Measurements from ENCODE around the gene EML6. TPM values are rescaled to one million over a fixed set of nuclear protein-coding genes. Genes with fewer than 3 reads are reported as not detected.

Gene EML6
- total RNA-seq, 1 donor from 2014 or later: 0.56 TPM

DNA sequence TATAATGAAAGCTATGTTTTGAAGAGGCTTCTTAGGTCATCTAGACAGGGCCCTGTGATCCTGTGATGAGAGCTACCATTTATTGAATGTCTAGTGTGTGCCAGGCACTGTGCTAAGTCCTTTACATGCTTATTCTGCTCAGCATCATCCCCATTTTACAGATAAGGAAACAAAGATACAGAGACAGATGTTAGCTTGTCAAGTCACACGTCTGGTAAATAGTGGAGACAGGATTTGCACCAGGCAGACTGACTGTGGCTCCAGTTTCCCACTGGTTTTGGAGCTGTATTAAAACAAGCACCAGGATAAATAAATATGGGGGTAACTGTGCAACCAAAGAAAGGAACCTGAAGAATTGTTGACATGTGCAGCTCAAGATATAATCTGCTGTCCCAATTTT lies 19.2 kb upstream of the EML6 start:
- intact Hi-C loops (cut with DNase I): loop anchor here (5.0 kb wide), 1 partner anchor 527 kb away; no protein-coding TSS in a partner anchor
- no peak for ATAC-seq (ENCODE audit: poor library complexity)
- no peak for DNase-seq

DNA sequence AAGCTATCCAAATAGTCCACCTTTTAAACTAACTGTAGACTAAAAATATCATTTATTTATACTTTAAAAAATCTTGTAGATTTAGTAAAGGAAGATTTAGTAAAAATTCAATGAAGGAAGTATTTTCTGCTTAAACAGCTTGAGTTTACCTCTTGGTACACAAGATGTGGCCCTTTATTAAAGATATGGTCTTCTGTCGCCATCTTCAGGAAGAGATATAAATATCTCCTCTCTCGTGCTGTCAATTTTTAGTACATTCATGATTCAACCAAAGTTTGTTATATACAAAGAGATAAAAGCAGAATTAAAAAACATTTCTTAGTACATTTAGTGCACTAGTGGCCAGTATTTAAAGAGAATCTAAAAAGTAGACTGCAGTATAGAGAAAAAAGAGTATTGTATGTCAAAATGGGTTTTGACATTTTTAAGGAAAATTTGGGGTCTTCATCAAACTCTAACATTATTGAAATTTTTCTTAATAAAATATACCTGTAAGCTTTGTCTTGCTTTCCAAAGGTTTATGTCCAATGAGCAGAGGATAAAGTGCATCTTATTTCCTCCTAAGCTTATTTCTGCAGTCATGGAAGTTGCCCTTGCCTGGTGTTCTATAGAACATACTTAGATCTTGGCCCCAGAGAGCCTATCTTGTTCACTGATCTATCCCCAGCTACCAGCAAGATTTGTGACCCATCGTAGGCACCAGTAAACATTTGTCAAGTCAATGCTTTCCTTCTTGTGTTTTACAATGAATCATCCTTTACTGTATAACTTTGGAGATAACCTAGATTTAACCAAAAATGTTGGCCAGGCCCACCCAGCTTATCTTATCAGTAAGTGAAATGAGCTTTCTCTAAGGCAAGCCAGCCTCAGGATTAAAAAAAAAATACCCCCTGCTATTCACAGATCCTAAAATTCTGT lies 18.5 kb upstream of the EML6 start:
- DNase-seq: no peak

DNA sequence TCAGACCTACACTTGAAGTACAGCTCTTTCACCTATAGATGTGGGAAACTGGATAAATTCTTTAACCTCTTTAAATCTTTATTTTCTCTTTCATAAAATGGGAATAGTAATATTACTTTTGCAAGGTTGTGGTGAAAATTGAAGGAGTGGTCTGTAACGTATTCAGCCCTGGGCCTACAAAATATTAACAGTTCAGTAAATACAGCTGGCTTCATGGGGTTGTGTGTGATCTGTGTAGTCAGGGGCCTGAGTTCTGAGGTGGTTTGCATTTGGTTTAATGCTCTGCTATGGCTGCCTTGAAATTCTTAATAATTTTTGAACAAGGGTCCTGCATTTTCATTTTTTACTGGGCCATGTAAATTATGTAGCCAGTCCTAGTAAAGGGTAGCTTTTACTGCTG lies 16.8 kb upstream of the EML6 start:
- intact Hi-C loops (cut with DNase I): loop anchor here (5.0 kb wide), 1 partner anchor 599 kb away; no protein-coding TSS in a partner anchor
- no peak for ATAC-seq (ENCODE audit: poor library complexity)
- DNase-seq: no peak

More for the DNA sequence above, 18.5 kb upstream of the EML6 start:
- ATAC-seq (ENCODE audit: poor library complexity): peak; percentile 69
- intact Hi-C loops (cut with DNase I): loop anchor here (5.0 kb wide), 2 partner anchors 528 to 598 kb away; no protein-coding TSS in a partner anchor

DNA sequence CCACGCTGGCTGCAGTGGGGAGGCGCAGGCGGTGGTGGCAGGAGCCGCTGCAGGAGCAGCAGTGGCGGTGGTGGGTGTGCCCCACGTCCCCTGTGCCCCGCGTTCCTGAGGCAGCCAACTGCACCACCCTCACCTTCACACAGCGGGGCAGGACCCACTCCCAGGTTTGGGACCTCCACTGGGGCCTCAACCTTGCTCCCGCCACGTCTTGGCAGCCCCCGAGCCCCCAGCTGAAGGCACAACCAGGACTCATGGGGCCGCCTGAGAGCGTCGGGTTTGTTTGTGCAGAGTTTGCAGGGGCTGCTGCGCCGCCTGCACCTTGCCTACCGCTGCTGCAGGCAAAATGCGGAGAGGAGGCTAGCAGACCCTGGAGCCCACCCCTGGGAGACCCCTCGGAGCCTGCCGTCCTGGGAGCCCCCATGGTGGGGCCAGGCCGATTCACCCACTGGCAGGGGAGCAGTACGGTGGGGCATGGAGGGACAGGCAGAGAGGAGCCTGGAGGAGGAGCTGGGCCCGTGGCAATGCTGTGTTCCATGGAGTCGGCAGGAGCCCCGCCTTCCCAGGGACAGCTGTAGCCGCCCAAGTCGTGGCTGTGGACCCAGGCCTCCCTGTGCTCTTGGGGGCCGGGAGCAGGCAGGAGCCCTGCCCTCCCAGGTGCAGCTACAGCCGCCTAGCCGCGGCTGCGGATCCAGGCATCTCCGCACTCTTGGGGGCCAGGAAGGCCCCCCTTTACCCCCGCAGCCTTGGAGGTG lies 14.7 kb upstream of the EML6 start:
- intact Hi-C loops (cut with DNase I): loop anchor here (5.0 kb wide), 1 partner anchor 601 kb away; no protein-coding TSS in a partner anchor
- peak; percentile 88 for ATAC-seq (ENCODE audit: poor library complexity)
- DNase-seq: peak; percentile 68

DNA sequence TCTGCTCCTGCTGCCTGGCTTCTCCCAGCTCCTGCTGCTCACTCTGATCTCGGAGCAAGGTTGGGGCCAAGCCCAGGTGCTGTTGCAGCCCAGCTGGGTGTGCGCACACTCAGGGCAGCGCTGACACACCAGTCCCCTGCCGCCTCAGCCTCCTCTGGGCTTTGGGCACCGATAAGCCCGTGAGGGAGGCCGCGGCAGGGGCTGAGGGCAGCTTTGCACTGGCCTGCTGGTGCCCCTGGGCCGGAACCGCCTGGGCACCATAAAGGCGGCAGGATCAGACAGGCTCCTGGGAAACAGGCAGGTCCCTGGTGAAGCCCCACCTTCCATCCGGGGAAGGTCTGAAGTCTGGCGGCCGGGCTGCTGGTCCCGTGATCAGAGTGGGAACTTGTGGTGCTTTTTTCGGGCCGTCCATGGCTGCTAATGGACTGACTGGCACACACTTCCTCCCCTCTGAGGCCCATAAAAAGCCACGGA lies 14.1 kb upstream of the EML6 start:
- DNase-seq: peak; percentile 51
- ATAC-seq (ENCODE audit: poor library complexity): peak; percentile 73
- intact Hi-C loops (cut with DNase I): loop anchor here (5.0 kb wide), 1 partner anchor 602 kb away; no protein-coding TSS in a partner anchor

DNA sequence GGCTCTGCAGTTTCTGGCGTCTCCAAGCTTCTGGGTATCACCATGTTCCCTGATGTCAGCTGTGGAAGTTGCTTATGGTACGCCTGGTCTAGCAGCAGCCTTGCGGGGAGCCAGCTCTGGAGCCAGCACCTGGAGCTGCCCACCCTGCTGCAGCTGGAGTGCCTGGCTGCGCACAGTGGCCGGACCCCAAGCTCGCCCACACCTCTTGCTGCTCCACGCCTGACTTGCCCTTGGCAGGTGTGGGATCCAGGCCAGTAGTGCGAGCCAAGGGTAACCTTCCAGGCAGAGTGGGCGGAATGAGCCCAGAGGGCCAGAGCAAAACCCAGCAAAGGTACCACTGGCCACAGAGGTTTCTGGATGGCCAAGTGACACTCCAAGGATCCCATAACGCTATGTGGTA lies 13.2 kb upstream of the EML6 start:
- ATAC-seq (ENCODE audit: poor library complexity): no peak
- no peak for DNase-seq
- intact Hi-C loops (cut with DNase I): no loop called here

DNA sequence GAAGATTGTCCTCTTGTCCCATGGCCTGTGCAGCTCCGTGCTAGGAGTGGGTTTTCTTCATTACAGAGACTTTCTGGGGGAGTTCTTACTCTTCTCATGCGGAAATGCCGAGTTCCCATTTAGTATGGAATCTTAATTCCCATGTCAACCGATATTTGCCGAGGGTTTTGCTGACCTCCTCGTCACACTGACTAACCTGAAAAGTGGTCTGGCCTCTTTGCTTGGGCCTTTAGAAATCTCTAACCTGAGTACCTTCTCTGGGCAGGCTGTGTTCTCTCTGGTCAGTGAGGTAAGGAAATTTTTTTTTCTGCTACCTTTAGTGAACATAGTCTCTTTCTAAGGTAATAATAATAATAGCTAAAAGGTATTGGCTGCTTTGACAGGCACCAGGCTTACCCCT lies 10.9 kb upstream of the EML6 start:
- intact Hi-C loops (cut with DNase I): no loop called here
- ATAC-seq (ENCODE audit: poor library complexity) (no peak), DNase-seq (no peak)

DNA sequence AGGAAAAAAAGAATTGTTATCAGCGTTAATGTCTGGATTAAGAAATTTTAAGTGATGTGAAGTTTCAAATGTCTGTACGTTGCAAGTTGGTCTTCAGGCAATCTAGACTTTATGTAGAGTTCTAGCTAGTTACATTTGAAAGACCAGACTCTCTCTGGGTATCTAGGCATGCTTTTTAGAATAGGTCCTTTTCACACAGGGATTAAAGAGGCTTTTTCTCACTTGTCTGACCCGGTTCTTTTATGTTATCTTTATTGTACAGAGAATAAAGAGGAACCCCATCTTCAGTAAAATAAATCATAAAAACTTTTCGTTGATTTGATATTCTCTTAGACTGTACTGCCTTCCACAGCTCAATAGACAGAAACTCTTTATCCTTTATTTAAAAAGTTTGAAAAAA lies 8.5 kb upstream of the EML6 start:
- DNase-seq (no peak), ATAC-seq (ENCODE audit: poor library complexity) (no peak)
- intact Hi-C loops (cut with DNase I): no loop called here

DNA sequence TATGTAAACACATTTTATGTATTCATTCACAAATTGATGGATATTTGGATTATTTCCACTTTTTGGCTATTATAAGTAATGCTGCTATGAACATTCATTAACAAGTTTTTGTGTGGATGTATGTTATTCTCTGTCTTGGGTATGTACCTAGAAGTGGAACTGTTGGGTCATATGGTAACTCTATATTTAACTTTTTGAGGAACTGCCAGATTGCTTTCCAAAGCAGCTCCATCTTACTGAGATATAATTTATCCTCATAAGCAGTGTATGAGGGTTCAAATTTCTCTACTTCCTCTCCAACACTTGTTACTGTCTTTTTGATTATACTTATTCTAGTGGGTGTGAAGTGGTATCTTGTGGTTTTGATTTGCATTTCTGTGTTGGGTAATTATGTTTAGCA lies 7.1 kb upstream of the EML6 start:
- intact Hi-C loops (cut with DNase I): no loop called here
- ATAC-seq (ENCODE audit: poor library complexity): peak; percentile 72
- no peak for DNase-seq

DNA sequence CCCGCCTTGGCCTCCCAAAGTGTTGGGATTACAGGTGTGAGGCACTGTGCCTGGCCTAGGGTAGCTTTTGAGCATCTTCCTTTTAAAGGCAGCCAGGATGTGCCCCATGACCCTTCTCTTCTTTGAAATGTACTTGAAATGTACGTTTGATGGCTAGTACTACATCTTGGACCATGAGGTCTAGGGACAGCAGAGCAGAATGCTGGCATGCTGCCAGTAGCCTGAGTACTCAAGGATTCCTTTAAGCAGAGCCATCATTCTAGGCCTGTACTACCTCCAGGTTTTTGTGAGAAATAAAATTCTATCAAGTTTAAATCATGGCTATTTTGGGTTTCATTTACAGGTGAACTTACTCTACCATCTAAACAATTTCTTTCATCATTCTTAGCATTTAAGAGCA lies 2.9 kb upstream of the EML6 start:
- no peak for DNase-seq
- intact Hi-C loops (cut with DNase I): no loop called here

DNA sequence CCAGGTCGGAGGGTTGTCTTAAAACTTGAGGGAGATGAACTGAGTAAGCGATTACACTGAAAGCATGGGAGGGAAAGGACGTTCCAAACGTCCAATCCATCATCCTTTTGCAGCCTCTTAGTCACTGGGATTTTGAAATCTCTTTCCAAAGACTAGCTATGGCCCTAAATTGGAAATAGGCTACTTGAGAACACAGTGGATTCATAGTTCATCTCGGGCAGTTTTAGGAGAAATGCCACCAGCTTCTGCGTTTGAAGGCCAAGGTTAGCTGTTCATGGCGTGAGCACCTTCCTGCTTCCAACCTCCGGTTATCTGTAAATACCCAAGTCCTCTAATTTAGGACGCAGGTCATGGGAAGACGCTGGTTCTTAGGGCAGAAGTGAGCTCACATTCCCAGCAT lies 821 bp upstream of the EML6 start:
- DNase-seq: no peak
- intact Hi-C loops (cut with DNase I): no loop called here
- ATAC-seq (ENCODE audit: poor library complexity): no peak

More for the DNA sequence above, 2.9 kb upstream of the EML6 start:
- no peak for ATAC-seq (ENCODE audit: poor library complexity)

DNA sequence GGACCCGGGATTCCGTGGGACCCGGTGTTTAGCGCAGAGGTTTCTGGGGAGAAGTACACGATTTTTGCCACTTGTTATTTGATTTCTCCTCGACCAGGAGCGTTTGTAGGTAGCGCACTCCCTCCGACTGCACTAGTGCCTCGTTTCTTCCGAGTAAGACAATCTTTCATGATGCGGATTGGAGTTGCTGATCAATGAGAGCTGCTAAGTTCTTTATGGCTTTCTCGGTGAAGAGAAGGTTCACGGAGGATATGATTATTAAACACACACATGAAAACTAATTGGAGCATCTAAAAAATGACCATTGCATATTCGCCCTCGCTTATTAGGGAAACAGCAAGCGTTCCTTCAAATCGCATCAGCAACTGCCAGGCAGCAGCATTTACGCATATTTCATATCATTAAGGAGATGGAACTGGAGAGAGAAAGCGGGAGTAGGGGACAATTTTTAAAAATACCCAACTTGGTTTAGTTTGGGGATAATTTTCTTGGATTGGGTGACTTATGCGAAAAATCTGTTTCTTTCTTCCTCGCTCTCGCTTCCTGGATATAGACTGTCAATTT lies 616 bp downstream of the EML6 start:
- intact Hi-C loops (cut with DNase I): no loop called here

DNA sequence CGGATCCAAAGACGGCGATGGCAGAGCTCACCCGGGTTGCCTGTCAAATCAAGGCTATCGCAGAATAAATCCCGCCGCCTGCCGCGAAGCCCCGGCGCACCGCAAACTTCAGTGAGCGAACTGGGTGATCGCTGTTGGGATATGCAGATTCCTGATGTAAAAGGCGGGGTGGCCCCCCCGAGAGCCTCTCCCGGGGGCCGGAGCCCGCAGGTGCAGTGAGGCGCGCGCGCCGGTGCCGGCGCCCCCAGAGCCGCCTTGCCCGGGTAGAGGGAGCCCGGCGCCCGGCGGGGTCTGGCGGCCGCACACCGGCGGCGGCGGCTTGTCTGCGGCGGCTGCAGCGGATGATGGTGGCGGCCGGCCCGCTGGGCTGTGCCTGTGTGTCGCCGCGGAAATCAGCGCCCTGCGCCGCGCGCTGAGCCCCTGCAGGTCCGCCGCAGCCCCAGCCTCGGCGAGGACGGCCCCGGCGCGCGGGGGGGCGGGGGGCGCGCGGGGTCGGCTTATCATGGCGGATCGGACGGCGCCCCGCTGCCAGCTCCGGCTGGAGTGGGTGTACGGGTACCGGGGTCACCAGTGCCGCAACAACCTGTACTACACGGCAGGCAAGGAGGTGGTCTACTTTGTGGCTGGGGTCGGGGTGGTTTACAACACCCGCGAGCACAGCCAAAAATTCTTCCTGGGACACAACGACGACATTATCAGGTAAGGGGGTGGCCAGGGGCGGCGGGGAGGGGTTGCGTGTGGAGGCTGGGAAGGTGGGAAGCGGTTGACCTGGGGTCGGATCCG lies 1.3 kb downstream of the EML6 start:
- intact Hi-C loops (cut with DNase I): no loop called here
- DNase-seq (peak; percentile 55), ATAC-seq (ENCODE audit: poor library complexity) (no peak)

More for the DNA sequence above, 616 bp downstream of the EML6 start:
- DNase-seq: no peak
- ATAC-seq (ENCODE audit: poor library complexity): peak; percentile 0

DNA sequence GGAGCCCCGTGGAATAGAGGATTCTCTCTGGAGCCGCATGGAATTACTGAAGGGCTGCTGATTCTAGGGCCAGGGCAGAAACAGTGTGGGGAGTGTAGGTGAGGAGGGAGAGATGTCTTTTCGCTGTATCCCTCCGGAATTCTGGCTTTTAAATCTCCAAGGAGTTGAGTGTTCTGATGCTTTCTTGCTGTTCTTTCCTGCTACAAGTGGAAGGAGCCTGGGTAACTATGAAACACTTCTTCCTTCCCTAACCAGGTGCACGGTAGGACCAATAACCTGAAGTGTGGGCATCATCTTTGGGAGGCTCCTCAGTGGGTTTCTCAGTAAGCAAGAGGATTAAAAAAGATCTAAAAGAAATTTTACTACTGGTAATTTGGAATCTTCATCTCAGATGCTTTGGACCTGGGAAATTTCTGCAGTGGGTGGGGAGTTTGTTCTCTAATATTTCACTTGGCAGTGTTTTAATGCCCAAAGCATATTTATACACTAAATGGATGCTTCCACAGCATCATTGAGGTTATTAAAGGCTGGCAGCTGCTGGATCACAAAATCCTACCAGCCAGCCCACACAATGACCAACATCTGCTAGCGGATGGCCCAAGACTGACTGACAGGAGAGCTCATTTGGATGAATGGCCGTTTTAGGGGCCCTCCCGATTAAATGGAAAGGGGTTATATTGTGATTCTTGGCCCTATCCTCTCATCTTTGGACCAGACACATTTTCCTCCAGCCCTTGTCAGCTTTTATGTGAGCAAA lies 2.1 kb downstream of the EML6 start:
- DNase-seq (no peak), ATAC-seq (ENCODE audit: poor library complexity) (no peak)
- intact Hi-C loops (cut with DNase I): no loop called here

DNA sequence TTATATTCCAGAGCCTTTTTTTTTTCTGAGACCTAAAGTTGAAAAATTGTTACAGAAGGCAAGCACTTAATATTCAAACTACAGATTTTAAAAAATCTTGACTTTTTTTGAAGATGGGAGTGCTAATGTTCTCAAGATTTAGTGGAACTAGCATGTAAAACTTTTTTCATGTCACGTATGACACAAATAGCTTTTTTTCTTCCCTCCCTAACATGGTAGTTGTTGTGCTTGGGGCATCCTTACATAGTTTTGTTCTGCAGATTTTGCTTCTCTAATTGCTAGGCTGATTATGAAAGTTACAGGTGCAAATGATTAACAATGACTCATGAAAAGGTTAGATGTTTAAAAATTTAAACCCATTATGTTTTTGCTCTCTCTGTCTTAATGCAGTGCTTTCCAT lies 3.0 kb downstream of the EML6 start:
- intact Hi-C loops (cut with DNase I): no loop called here
- ATAC-seq (ENCODE audit: poor library complexity) (no peak), DNase-seq (no peak)

DNA sequence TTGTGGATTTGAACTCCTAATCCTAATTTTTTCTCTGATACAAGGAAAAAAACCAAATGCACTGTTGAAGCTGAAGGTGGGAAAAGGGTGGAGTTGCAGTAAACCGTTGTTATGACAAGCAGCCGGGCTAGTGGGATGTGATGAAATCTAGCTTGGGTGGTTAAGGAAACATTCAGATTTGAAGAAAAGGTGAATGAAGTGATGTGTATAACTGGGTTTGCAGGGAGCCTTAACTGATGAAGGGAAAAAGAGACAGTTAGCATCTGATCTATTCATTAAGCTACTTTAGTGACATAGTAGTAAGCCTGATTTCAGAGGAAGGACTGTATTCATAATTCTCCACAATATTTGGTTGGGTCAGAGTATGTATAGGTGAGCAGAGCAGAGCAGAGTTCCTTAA lies 3.5 kb downstream of the EML6 start:
- intact Hi-C loops (cut with DNase I): no loop called here

DNA sequence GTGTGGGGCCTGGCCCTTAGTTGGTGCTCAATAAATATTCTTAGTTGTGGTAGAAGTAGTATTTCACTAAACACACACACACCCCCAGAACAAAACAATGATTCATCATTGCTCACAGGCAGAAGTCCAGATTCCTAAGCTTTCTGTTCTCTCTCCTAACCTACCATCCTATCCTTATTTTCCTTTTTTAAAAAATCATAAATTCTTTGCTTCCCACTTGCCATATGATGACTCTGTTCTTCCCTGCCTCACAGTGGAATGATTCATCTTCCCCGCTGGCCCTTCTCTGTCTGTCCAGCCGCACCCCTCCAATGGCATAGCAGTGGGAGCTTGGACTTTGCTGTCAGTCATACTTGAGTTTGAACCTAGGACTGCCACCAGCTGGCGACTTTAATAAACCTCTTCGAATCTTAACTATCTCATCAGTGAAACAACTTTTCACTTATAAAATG lies 5.2 kb downstream of the EML6 start:
- ATAC-seq (ENCODE audit: poor library complexity): no peak
- intact Hi-C loops (cut with DNase I): no loop called here
- DNase-seq: no peak

More for the DNA sequence above, 3.5 kb downstream of the EML6 start:
- ATAC-seq (ENCODE audit: poor library complexity) (no peak), DNase-seq (no peak)

DNA sequence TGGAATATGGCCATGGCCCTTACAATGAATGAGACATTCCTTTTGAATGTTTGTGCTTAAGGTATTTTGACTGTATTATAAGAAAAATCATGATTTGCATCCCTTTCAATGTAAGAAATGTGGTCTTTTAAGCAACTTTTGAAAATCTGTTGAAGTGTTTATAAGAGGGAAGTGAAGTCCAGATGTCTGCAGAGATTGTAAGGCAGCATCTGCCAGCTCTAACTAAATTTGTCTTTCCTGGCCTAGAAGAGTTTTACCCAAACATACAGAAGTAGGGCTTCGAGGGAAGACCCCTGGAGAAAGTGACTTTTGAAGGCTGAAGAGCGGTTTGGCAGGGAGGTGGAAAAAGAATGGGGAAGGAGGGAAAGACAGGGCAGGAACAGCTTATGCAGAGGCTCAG lies 12.2 kb downstream of the EML6 start:
- intact Hi-C loops (cut with DNase I): loop anchor here (10.0 kb wide), 1 partner anchor 99 kb away; no protein-coding TSS in a partner anchor
- ATAC-seq (ENCODE audit: poor library complexity) (no peak), DNase-seq (no peak)

All from Right ventricle myocardium superior (tissue), 1 donor.